Mammary epithelial cell (primary cell): ENCODE data around the gene PIK3R1.

Experiments
- EZH2 ChIP-seq: IDR thresholded peaks from 2 replicates; pipeline ENCODE4 v1.6.1; 2012; ENCODE audit warnings: low read length, inconsistent platforms, borderline replicate concordance
- TF ChIP-seq, protein P1 (sequence below), 2 donors: IDR thresholded peaks in 1 of 2; conservative IDR thresholded peaks in 1 of 2; 2 replicates each; pipeline ENCODE4 v1.5.1; 2011 to 2012; ENCODE audit warnings: inconsistent platforms in 2 of 2, low read length in 2 of 2, mild to moderate bottlenecking in 2 of 2, control low read depth in 1 of 2, low read depth in 1 of 2; ENCODE audit not compliant: insufficient read depth in 1 of 2; ENCODE audit errors: extremely low read depth in 1 of 2

DNA sequence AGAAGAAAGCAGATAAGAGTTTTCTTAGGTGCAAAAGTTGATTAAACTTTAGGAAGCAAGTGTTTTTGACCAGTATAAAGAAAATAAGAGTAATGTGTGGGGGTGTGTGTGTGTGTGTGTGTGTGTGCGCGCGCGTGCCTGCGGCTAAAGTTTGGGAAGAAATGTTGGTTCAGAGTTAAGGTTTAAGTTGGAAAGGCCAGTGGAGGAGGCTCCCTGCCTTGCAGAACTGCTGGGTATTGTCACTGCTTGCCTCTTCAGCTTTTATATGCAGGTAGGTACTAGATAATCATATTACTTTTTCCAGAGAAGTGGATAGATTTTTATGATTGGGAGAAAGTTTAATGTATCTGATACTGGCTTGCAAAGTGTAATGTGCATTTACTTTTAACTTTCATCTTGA lies 2.0 kb downstream of the PIK3R1 start:
- TF ChIP-seq, protein P1, sequence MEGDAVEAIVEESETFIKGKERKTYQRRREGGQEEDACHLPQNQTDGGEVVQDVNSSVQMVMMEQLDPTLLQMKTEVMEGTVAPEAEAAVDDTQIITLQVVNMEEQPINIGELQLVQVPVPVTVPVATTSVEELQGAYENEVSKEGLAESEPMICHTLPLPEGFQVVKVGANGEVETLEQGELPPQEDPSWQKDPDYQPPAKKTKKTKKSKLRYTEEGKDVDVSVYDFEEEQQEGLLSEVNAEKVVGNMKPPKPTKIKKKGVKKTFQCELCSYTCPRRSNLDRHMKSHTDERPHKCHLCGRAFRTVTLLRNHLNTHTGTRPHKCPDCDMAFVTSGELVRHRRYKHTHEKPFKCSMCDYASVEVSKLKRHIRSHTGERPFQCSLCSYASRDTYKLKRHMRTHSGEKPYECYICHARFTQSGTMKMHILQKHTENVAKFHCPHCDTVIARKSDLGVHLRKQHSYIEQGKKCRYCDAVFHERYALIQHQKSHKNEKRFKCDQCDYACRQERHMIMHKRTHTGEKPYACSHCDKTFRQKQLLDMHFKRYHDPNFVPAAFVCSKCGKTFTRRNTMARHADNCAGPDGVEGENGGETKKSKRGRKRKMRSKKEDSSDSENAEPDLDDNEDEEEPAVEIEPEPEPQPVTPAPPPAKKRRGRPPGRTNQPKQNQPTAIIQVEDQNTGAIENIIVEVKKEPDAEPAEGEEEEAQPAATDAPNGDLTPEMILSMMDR (conservative IDR thresholded peaks at IDR 0.05 in 1 of 2, IDR thresholded peaks at IDR 0.05 in 1 of 2; ENCODE audit: extremely low read depth in 1 of 2, insufficient read depth in 1 of 2, low read depth in 1 of 2, low read length in 2 of 2), result no peak
- TF ChIP-seq EZH2, result no peak
